Right ventricle myocardium inferior (tissue), 1 donor: ENCODE data around the gene SUSD2. TPM values are rescaled to one million over a fixed set of nuclear protein-coding genes. Genes with fewer than 3 reads are reported as not detected.
"Not testable (repeated sequence)": the region's sequence is repeated elsewhere in the genome, so short reads cannot be mapped to it uniquely, and the experiment has no call there.

Experiments used
- ATAC-seq: fragments of 200-7000 bp; cut with Tn5 transposase; one replicate; pipeline ENCODE4 v1.9.1; 2020; ENCODE audit warnings: mild to moderate bottlenecking, moderate library complexity
- DNase-seq: peaks from one replicate; pipeline ENCODE4 v3.0.0; 2021; ENCODE audit errors: missing footprints
- intact Hi-C: fragments of 100-400 bp; cut with DNase I; formaldehyde crosslinking; loops from one replicate; pipeline ENCODE4 v1.11.0; 2022
- total RNA-seq: library from RNA; stranded (reverse); fragmentation: NEBNext Ultra II Directional; extraction: Animal tissue kit (Norgen Biotek cat#: 25700); gene quantifications from one replicate; pipeline ENCODE4 v1.2.1, GENCODE V29; 2021
- donor health status: DM: no; HTN: yes; CAD: no; lungs with severe emphysema.

Gene SUSD2
- total RNA-seq, 1 donor from 2014 or later, result 2.8 TPM

DNA sequence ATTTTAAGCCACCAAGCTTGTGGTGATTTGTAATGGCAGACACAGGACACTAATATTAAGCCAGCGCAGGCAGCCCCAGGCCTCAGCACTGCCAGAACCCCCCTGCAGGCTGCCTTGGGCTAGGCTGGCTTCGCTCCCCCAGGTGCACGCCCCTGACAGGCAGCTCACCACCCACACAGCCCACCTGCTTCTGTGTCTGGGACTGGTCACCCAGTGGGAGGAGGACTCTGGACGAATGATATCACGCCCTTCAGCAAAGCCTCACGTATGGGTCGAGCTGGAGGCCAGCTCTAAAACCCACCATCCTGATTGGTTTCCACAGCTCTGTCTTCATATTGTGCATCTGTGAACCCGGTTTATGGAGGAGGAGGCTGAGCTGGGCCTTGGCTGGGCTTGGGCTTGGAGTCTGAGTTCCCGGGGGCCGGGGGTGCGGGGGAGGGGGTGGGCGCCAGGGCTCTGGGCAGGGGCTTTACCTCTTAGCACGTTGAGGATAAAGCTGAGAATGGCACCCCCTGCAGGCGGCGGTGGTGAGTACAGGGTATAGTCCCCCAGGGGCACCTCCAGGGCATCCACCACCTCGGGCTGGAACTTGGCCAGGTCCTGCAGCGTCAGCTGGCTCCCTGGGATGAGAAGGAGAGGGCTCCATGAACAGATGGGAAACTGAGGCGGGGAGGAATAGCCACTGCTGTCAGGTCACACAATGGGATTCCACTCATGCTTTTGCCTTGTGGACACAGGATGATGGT lies 49.8 kb downstream of the SUSD2 start:
- ATAC-seq (no peak), DNase-seq (no peak)
- intact Hi-C loops, result no loop called here

DNA sequence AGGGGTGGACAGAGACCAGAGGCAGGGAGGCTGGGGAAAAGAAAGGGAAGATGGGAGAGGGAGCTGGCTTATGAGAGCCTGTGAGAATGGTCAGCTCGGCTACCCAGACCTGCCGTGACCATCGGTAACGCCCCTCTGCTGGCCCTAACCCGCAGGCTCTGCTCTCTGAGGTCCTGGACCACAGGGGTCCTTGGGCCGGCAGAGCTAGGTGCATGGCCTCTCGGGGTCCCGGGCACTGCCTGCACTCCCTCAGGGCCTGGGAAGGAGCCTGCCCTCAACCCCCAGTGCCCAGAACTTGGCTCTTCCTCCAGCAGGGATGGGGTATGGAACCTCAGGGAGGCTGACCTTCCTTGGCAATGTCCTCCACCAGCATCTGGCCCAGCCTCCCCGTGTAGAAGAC lies 50.4 kb downstream of the SUSD2 start:
- ATAC-seq, result no peak
- intact Hi-C loops, result no loop called here
- DNase-seq, result no peak

DNA sequence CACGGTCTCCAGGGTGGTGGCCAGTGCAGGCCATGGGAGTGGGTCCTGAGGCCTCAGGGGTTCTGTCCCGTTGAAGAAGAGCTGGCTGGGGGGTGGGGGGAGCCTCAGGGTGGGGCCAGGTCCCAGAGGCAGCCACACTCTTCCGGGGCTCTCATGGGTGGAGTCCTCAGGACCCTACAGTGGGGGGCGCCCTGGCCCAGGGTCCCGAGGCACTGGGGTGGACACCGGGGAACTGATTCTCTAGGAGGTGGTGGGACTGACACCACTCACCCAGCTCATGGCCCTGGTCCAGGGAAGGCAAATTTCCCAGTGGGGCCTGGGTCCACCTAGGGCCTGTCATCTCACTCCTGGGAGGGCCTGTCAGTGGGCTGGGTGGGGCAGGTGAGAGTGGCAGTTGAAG lies 50.8 kb downstream of the SUSD2 start:
- ATAC-seq (no peak), DNase-seq (no peak)
- intact Hi-C loops, result no loop called here

DNA sequence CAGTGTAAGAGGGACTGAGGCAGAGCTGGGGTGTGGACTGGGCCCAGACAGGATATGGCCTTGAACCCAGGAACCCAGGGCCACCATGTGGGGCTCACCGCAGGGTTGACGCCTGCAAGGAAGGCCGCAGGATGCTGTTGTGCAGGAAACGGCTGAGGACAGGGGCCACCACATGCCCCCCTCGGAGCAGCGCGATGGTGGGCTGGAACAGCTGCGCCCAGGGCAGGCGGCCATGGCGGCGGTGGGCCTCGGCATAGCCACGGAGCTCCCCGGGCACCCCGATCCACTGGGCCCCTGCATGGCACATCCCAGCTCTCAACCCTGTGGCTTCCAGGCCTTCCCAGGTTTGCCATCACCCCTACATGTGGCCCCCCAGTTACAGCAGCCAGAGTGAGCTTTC lies 51.4 kb downstream of the SUSD2 start:
- intact Hi-C loops, result no loop called here
- ATAC-seq, result no peak
- DNase-seq, result no peak

DNA sequence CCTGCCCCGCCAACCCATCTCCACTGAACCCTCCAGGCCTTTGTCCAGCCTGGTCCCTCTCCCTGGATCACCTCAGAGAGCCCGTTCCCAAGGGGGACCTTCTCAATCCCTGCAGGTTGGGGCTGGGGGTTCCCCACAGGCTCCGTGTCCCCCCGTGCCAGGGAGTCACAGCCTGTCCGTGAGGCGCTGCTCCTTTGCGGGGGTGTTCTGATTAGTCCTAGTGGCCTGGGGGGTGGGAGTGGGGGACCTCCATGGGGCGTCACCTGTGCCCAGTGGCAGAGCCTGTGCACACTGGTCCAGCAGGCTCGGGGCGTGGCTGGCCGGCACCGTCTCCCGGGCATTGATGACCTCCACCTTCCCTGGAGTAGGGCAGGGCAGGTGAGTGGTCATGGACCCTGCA lies 51.9 kb downstream of the SUSD2 start:
- DNase-seq, result no peak
- intact Hi-C loops, result no loop called here
- no peak for ATAC-seq

DNA sequence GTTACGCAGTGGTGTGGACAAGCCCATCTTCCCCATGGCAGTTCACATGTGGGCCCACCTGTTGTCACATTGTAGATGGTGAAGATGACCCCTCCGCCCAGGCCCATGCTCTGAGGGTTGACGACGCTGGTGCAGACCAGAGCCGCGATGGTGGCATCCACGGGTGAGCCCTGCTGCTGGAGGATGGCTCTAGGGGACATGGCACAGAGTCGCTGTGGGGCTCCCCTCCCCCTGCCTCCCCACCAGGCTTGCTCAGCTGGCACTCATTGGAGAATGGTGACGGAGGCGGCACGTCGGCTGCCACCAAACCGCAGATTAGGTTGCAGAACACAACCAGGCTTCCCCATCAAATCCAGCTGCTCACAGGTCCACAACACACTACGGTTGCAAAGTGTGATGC lies 52.5 kb downstream of the SUSD2 start:
- DNase-seq (no peak), ATAC-seq (no peak)
- intact Hi-C loops, result no loop called here

DNA sequence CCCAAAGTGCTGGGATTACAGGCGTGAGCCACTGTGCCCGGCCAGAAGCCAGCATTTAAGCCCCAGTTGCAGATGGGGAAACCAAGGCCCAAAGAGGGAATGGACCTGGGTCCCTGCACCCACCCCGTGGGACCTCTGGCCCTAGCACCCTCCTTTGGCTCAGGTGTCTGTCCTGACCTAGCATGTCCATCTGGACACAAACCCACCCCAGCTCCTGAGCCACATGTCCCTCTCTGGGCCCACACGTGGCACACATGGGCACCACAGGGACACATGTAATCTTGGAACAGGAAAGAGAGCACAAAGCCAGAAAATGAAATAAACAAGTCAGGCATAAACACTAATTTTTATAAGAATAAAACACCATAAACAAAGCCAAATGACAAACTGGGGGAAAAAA lies 54.0 kb downstream of the SUSD2 start:
- intact Hi-C loops, result no loop called here
- no peak for DNase-seq

DNA sequence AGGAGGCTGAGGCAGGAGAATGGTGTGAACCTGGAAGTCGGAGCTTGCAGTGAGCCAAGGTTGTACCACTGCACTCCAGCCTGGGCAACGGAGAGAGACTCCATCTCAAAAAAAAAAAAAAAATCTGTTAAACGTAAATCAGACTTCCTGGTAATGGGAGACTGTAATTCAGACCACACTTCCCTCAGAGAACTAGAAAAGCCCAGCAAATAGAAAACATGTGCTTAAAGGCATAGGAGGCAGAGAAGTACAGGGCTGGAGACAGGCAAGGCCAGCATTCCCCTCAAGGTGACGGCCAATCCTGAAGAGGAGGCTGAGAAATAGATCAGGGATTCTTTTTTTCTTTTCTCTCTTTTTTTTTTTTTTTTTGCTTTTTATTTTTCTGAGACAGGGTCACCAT lies 55.4 kb downstream of the SUSD2 start:
- intact Hi-C loops, result no loop called here
- ATAC-seq, result no peak
- DNase-seq, result no peak

More for the DNA sequence above, 54.0 kb downstream of the SUSD2 start:
- ATAC-seq, result no peak

DNA sequence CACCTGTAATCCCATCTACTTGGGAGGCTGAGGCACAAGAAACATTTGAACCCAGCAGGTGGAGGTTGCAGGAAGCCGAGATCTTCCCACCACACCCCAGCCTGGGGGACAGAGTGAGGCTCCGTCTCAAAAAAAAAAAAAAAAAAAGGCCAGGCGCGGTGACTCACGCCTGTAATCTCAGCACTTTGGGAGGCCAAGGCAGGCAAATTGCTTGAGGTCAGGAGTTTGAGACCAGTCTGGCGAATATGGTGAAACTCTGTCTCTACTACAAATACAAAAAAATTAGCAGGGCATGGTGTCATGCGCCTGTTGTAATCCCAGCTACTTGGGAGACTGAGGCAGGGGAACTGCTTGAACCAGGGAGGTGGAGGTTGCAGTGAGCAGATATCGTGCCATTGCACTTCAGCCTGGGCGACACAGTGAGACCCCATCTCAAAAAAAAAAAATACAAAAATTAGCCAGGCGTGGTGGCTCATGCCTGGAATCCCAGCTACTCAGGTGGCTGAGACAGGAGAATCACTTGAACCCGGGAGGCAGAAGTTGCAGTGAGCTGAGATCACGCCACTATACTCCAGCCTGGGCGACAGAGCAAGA lies 56.9 kb downstream of the SUSD2 start:
- intact Hi-C loops, ATAC-seq, DNase-seq: not testable (repeated sequence)

Other genes with a start within 250 kb of the SUSD2 start
- 4.6 TPM for gene GSTT2B, start 220.3 kb upstream of the SUSD2 start, total RNA-seq
- 1.5 TPM for gene DDTL, start 214.6 kb upstream of the SUSD2 start, total RNA-seq
- 139 TPM for gene DDT, start 207.0 kb upstream of the SUSD2 start, total RNA-seq
- gene GSTT2, start 201.4 kb upstream of the SUSD2 start, total RNA-seq, result not detected
- not detected for gene GSTT4, start 176.0 kb upstream of the SUSD2 start, total RNA-seq
- 43.0 TPM for gene CABIN1, start 170.2 kb upstream of the SUSD2 start, total RNA-seq
- gene GGT5, start 63.6 kb downstream of the SUSD2 start, total RNA-seq, result 27.6 TPM
- gene SPECC1L, start 89.3 kb downstream of the SUSD2 start, total RNA-seq, result 45.7 TPM
- 4.3 TPM for gene ADORA2A, start 246.1 kb downstream of the SUSD2 start, total RNA-seq